OCI-LY7 (cell line): ENCODE measurements around the gene CSF1R.

Experiments used
- EZH2phosphoT487 ChIP-seq: fragments of 200-600 bp; sonication (generic); IDR thresholded peaks from 2 replicates; pipeline ENCODE4 v1.6.1; 2018; ENCODE audit warnings: low read depth, borderline replicate concordance, mild to moderate bottlenecking, mixed run types, antibody characterized with exemption, low read length, moderate library complexity, mixed read lengths
- TF ChIP-seq, protein P1 (sequence below): fragments of 200-600 bp; sonication (generic); conservative IDR thresholded peaks from 2 replicates; pipeline ENCODE4 v1.5.1; 2014; ENCODE audit warnings: mild to moderate bottlenecking, antibody characterized with exemption, low read length, moderate library complexity, mixed read lengths

- TF ChIP-seq, protein P1, sequence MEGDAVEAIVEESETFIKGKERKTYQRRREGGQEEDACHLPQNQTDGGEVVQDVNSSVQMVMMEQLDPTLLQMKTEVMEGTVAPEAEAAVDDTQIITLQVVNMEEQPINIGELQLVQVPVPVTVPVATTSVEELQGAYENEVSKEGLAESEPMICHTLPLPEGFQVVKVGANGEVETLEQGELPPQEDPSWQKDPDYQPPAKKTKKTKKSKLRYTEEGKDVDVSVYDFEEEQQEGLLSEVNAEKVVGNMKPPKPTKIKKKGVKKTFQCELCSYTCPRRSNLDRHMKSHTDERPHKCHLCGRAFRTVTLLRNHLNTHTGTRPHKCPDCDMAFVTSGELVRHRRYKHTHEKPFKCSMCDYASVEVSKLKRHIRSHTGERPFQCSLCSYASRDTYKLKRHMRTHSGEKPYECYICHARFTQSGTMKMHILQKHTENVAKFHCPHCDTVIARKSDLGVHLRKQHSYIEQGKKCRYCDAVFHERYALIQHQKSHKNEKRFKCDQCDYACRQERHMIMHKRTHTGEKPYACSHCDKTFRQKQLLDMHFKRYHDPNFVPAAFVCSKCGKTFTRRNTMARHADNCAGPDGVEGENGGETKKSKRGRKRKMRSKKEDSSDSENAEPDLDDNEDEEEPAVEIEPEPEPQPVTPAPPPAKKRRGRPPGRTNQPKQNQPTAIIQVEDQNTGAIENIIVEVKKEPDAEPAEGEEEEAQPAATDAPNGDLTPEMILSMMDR, result no peak
- no peak for TF ChIP-seq EZH2phosphoT487
Observed at GRCh38 chr5:150051657-150052195, 34.6 kb downstream of the CSF1R start.
